ENCODE measurements around the gene GALNT9.

DNA sequence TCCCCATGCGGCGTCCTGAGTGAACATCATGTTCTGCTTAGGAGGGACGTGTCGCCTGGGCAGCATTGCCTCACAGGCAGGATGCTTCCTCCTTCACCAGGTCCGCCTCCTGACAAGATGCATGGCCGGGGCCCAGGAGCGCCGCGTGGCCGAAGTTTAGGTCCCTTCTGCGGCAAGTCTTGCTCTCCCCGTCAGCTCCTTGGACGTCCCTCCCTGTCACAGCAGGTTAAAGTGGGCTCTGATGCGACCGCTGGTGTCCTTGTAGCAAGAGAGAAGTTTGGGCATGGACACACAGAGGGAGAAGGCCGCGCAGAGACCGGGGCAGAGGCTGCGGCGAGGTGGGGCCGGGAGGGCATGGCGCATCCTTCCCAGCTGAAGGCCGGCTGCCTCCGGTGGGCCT lies 9.4 kb upstream of the GALNT9 start:
- TF ChIP-seq, protein P1, sequence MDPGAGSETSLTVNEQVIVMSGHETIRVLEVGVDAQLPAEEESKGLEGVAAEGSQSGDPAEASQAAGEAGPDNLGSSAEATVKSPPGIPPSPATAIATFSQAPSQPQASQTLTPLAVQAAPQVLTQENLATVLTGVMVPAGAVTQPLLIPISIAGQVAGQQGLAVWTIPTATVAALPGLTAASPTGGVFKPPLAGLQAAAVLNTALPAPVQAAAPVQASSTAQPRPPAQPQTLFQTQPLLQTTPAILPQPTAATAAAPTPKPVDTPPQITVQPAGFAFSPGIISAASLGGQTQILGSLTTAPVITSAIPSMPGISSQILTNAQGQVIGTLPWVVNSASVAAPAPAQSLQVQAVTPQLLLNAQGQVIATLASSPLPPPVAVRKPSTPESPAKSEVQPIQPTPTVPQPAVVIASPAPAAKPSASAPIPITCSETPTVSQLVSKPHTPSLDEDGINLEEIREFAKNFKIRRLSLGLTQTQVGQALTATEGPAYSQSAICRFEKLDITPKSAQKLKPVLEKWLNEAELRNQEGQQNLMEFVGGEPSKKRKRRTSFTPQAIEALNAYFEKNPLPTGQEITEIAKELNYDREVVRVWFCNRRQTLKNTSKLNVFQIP (CRISPR knock-in tag; IDR thresholded peaks at IDR 0.05; ENCODE audit: borderline replicate concordance, low read depth) = no peak
- TF ChIP-seq ARNTL (CRISPR knock-in tag; IDR thresholded peaks at IDR 0.05; ENCODE audit: borderline replicate concordance, low read depth) (no peak), SNAI2 (CRISPR knock-in tag; IDR thresholded peaks at IDR 0.05) (no peak), ZNF565 (CRISPR knock-in tag; conservative IDR thresholded peaks at IDR 0.05; ENCODE audit: low read depth) (no peak), ZNF70 (CRISPR knock-in tag; IDR thresholded peaks at IDR 0.05) (no peak), CSRNP3 (CRISPR knock-in tag; IDR thresholded peaks at IDR 0.05) (no peak), BACH2 (CRISPR knock-in tag; IDR thresholded peaks at IDR 0.05; ENCODE audit: borderline replicate concordance) (no peak), OSR1 (CRISPR knock-in tag; IDR thresholded peaks at IDR 0.05) (no peak)
